ENCODE results near the gene HES6. TPM values are rescaled to one million over a fixed set of nuclear protein-coding genes. Genes with fewer than 3 reads are reported as not detected.

Gene HES6
- total RNA-seq, 1 donor from 2014 or later = 8.6 TPM

GRCh38 chr2:238231809-238232208 lies 8.0 kb downstream of the HES6 start:
- peaks cover 7% of the 10 kb centered on the region for H3K4me1 ChIP-seq
- H3K4me3 ChIP-seq = peak overlapping the region; percentile 47 to 66
- intact Hi-C loops (cut with DNase I) = no loop called here
- DNase-seq (ENCODE audit: extremely low spot score in 2 of 2) = no peak
- no peaks in the 10 kb centered on the region for H3K27me3 ChIP-seq
- no peaks in the 10 kb centered on the region for H3K36me3 ChIP-seq
- H3K9me3 ChIP-seq = no peaks in the 10 kb centered on the region
- no peak overlapping the region for H3K27ac ChIP-seq
- TF ChIP-seq POLR2AphosphoS5 (IDR thresholded peaks at IDR 0.05; ENCODE audit: insufficient read depth in 1 of 2, low read depth in 1 of 2) (no peak), POLR2A (IDR thresholded peaks at IDR 0.05) (no peak), CTCF (IDR thresholded peaks at IDR 0.05) (no peak)

- Histone ChIP-seq H3K27ac (no peak overlapping the region), H3K4me1 (peaks cover 7% of the 10 kb centered on the region), H3K4me3 (peak overlapping the region; percentile 47 to 66), H3K36me3 (no peaks in the 10 kb centered on the region), H3K9me3 (no peaks in the 10 kb centered on the region), H3K27me3 (no peaks in the 10 kb centered on the region)
- DNase-seq (ENCODE audit: extremely low spot score in 2 of 2) = no peak
- no peak for TF ChIP-seq CTCF (IDR thresholded peaks at IDR 0.05)
- no peak for TF ChIP-seq POLR2A (IDR thresholded peaks at IDR 0.05)
- TF ChIP-seq POLR2AphosphoS5 (IDR thresholded peaks at IDR 0.05; ENCODE audit: insufficient read depth in 1 of 2, low read depth in 1 of 2) = peak; percentile 9 to 75
- intact Hi-C loops (cut with DNase I) = no loop called here
Measured at GRCh38 chr2:238231251-238231793, 8.5 kb downstream of the HES6 start.

GRCh38 chr2:238230699-238231098 lies 9.1 kb downstream of the HES6 start:
- Histone ChIP-seq H3K36me3 (no peaks in the 10 kb centered on the region), H3K27ac (no peak overlapping the region), H3K4me3 (peak overlapping the region; percentile 47 to 66), H3K27me3 (no peaks in the 10 kb centered on the region), H3K4me1 (peaks cover 7% of the 10 kb centered on the region), H3K9me3 (no peaks in the 10 kb centered on the region)
- TF ChIP-seq CTCF (IDR thresholded peaks at IDR 0.05) (no peak), POLR2A (IDR thresholded peaks at IDR 0.05) (no peak), POLR2AphosphoS5 (IDR thresholded peaks at IDR 0.05; ENCODE audit: insufficient read depth in 1 of 2, low read depth in 1 of 2) (no peak)
- DNase-seq (ENCODE audit: extremely low spot score in 2 of 2) = no peak
- intact Hi-C loops (cut with DNase I) = no loop called here

GRCh38 chr2:238228700-238229099 lies 11.1 kb downstream of the HES6 start:
- intact Hi-C loops (cut with DNase I) = no loop called here
- no peak overlapping the region for H3K27ac ChIP-seq

More at GRCh38 chr2:238228700-238229099, 11.1 kb downstream of the HES6 start:
- no peak for DNase-seq (ENCODE audit: extremely low spot score in 2 of 2)
- Histone ChIP-seq H3K36me3 (no peaks in the 10 kb centered on the region), H3K9me3 (no peaks in the 10 kb centered on the region), H3K4me3 (no peak overlapping the region), H3K4me1 (peaks cover 7% of the 10 kb centered on the region), H3K27me3 (no peaks in the 10 kb centered on the region)
- TF ChIP-seq POLR2A (IDR thresholded peaks at IDR 0.05) (no peak), POLR2AphosphoS5 (IDR thresholded peaks at IDR 0.05; ENCODE audit: insufficient read depth in 1 of 2, low read depth in 1 of 2) (no peak), CTCF (IDR thresholded peaks at IDR 0.05) (no peak)

Data from vagina (tissue), 2 donors.